Measurements from ENCODE around the gene DAPP1. TPM values are rescaled to one million over a fixed set of nuclear protein-coding genes. Genes with fewer than 3 reads are reported as not detected.

Gene DAPP1
- total and polyA plus RNA-seq, 2 of the 4 experiments (the other 2 are of a cell fraction) = not detected

- Histone ChIP-seq H3K23ac (ENCODE audit: low read depth, low read length) (no peak overlapping the region), H3K18ac (ENCODE audit: low read depth, low read length) (no peak overlapping the region), H2AK5ac (ENCODE audit: low read depth, low read length) (no peak overlapping the region), H3K4me2 (ENCODE audit: low read depth, low read length) (no peak overlapping the region), H2AFZ (replicated peaks; ENCODE audit: low read length, poor library complexity) (no peak overlapping the region), H3K9me1 (ENCODE audit: insufficient read depth, low read length) (no peaks in the 10 kb centered on the region), H2BK120ac (ENCODE audit: low read depth, low read length) (no peak overlapping the region), H3K4me1 (ENCODE audit: control insufficient read depth, insufficient read depth, low read length) (no peaks in the 10 kb centered on the region), H3K9ac (ENCODE audit: low read depth, low read length) (no peak overlapping the region), H4K91ac (ENCODE audit: insufficient read depth, low read depth, low read length) (no peak overlapping the region), H2BK15ac (ENCODE audit: low read depth, low read length) (no peak overlapping the region), H3K56ac (ENCODE audit: extremely low read depth, insufficient read depth, low read length) (no peak overlapping the region), H3K4ac (ENCODE audit: low read depth, low read length) (no peak overlapping the region), H4K5ac (ENCODE audit: low read depth, low read length) (no peak overlapping the region), H3K36me3 (ENCODE audit: control insufficient read depth, insufficient read depth, low read length) (no peaks in the 10 kb centered on the region), H3K79me1 (ENCODE audit: low read depth in 1 of 2, low read length in 2 of 2) (no peaks in the 10 kb centered on the region), H3K9me3 (ENCODE audit: control insufficient read depth, insufficient read depth, low read length) (no peaks in the 10 kb centered on the region), H2AK9ac (replicated peaks; ENCODE audit: low read depth, low read length, poor library complexity) (no peak overlapping the region), H3K4me3 (ENCODE audit: insufficient read depth, low read depth, low read length) (no peak overlapping the region), H4K8ac (ENCODE audit: low read depth in 2 of 2, low read length in 2 of 2) (no peak overlapping the region), H3K14ac (replicated peaks; ENCODE audit: low read depth, low read length) (no peak overlapping the region), H4K20me1 (ENCODE audit: insufficient read depth, low read length) (no peaks in the 10 kb centered on the region), H2BK5ac (ENCODE audit: low read depth, low read length, poor library complexity, severe bottlenecking) (no peak overlapping the region), H3K27ac (ENCODE audit: insufficient read depth, low read length) (no peak overlapping the region), H3K27me3 (ENCODE audit: control insufficient read depth, insufficient read depth, low read length) (peaks cover 4% of the 10 kb centered on the region), H2BK20ac (ENCODE audit: low read depth, low read length) (no peak overlapping the region)
- TF ChIP-seq CHD1 (IDR thresholded peaks at IDR 0.05; ENCODE audit: low read depth, low read length) (no peak), USF2 (IDR thresholded peaks at IDR 0.05; ENCODE audit: low read depth, low read length) (no peak)
- POLR2A ChIA-PET (ENCODE audit: unreplicated experiment) = no interaction called here
- ATAC-seq (ENCODE audit: low read depth) (no peak), DNase-seq (no peak)
- no TSS peak for BruUV-seq (replicated peaks)
- dilution Hi-C loops (cut with HindIII; ENCODE audit: low sequenced_read_pairs, unreplicated experiment) = no loop called here
- WGBS, 2 experiments (ENCODE audit: extremely low coverage in 2 of 2, insufficient read length in 1 of 2) = no CpG with 5 or more reads among the region's 3 CpGs
- CTCF ChIA-PET = no interaction called here
- intact Hi-C loops (cut with micrococcal nuclease) = no loop called here
- in situ Hi-C loops (cut with MboI; ENCODE audit: low sequenced_read_pairs) = no loop called here
These were observed 7.5 kb downstream of the DAPP1 start for GRCh38 chr4:99824070-99824599.
